SH-SY5Y (cell line): ENCODE data around the gene ZCCHC8.

Experiments
- GATA2 ChIP-seq: IDR thresholded peaks from 2 replicates; pipeline ENCODE4 v1.6.1; 2011; ENCODE audit warnings: mild to moderate bottlenecking, low read depth, low read length
- GATA3 ChIP-seq: IDR thresholded peaks from 2 replicates; pipeline ENCODE4 v1.6.1; 2011; ENCODE audit warnings: low read depth, mild to moderate bottlenecking, low read length, moderate library complexity

- TF ChIP-seq GATA2 (no peak), GATA3 (no peak)
Observed at GRCh38 chr12:122435186-122435585, 65.5 kb downstream of the ZCCHC8 start.
